HCT116 (cell line): ENCODE data around the gene TMEM175. TPM values are rescaled to one million over a fixed set of nuclear protein-coding genes. Genes with fewer than 3 reads are reported as not detected.

Source experiments
- ATAC-seq: fragments of 200-7000 bp; cut with Tn5 transposase; 2 replicates; pipeline ENCODE4 v1.9.1; 2020; ENCODE audit warnings: mild to moderate bottlenecking, moderate library complexity
- BruUV-seq: library from RNA; stranded (reverse); fragments of 400-500 nt; replicated peaks from 2 replicates; lab custom pipeline; 2021; lab: Mats Ljungman, UMichigan
- CTCF ChIA-PET: fragments of 300-600 bp; sonication (Branson Sonifier 250); formaldehyde crosslinking; loops from one replicate; lab custom pipeline; 2021; ENCODE audit warnings: antibody characterized with exemption; lab: Charles Lee
- POLR2A ChIA-PET: fragments of 300-600, 350-600 bp; sonication (Branson Sonifier 250); formaldehyde crosslinking; loops from one replicate; lab custom pipeline; 2021; ENCODE audit warnings: antibody characterized with exemption; lab: Charles Lee
- RAD21 ChIA-PET, 2 experiments: fragments of 300-600 bp; sonication (Branson Sonifier 250); formaldehyde crosslinking; loops; one replicate each; lab custom pipeline; 2023; ENCODE audit warnings: low total read pairs in 2 of 2; ENCODE audit not compliant: uncharacterized antibody in 2 of 2, unreplicated experiment in 2 of 2, low non-redundant PET in 1 of 2; lab: Charles Lee
- DNase-seq: peaks from one replicate; pipeline ENCODE4 v3.0.0-alpha.2; 2010; ENCODE audit warnings: low read depth, low spot score
- H2AFZ ChIP-seq: fragments of 200-600 bp; shearing (Covaris generic), sonication (generic); 2 replicates; pipeline ENCODE4 v1.6.1; 2017; ENCODE audit warnings: low read depth, mixed run types, mixed read lengths, antibody characterized with exemption, low read length; ENCODE audit not compliant: poor library complexity, severe bottlenecking
- H3K27ac ChIP-seq: 2 replicates; pipeline ENCODE4 v1.5.1; 2012; ENCODE audit warnings: low read depth, low read length
- H3K27me3 ChIP-seq: fragments of 200-600 bp; sonication (generic); 2 replicates; pipeline ENCODE4 v1.6.1; 2016; ENCODE audit warnings: mixed run types, low read length, mixed read lengths; ENCODE audit not compliant: insufficient read depth
- H3K36me3 ChIP-seq, 2 experiments: fragments of 200-500 bp in 1 of 2; fragments of 200-600 bp in 1 of 2; sonication (Bioruptor generic) in 1 of 2; sonication (generic) in 1 of 2; 2 replicates each; pipeline versions ENCODE4 v1.5.1 to v1.6.1; 2014 to 2016; ENCODE audit warnings: low read length in 2 of 2, inconsistent platforms in 1 of 2, mixed read lengths in 1 of 2, mixed run types in 1 of 2; ENCODE audit not compliant: insufficient read depth in 2 of 2, control insufficient read depth in 1 of 2
- H3K4me1 ChIP-seq, 2 experiments: fragments of 200-600 bp in 1 of 2; sonication (generic) in 1 of 2; 2 replicates each; pipeline versions ENCODE4 v1.5.1 to v1.6.1; 2012 to 2017; ENCODE audit warnings: low read length in 2 of 2, inconsistent platforms in 1 of 2, mild to moderate bottlenecking in 1 of 2, mixed read lengths in 1 of 2, mixed run types in 1 of 2, moderate library complexity in 1 of 2; ENCODE audit not compliant: insufficient read depth in 2 of 2, control insufficient read depth in 1 of 2
- H3K4me2 ChIP-seq: fragments of 200-600 bp; sonication (generic); 2 replicates; pipeline ENCODE4 v1.6.1; 2017; ENCODE audit warnings: mixed run types, low read length, mixed read lengths
- H3K4me3 ChIP-seq, 2 experiments: fragments of 200-600 bp in 1 of 2; sonication (generic) in 1 of 2; replicated peaks in 1 of 2; 2 replicates each; pipeline ENCODE4 v1.5.1; 2011 to 2016; ENCODE audit warnings: low read length in 2 of 2, control low read depth in 1 of 2, low read depth in 1 of 2, mild to moderate bottlenecking in 1 of 2, mixed read lengths in 1 of 2, mixed run types in 1 of 2
- H3K79me2 ChIP-seq: fragments of 200-600 bp; sonication (generic); 2 replicates; pipeline ENCODE4 v1.6.1; 2017; ENCODE audit warnings: mild to moderate bottlenecking, mixed run types, low read length, moderate library complexity, mixed read lengths; ENCODE audit not compliant: insufficient read depth
- H3K9ac ChIP-seq: fragments of 200-600 bp; sonication (generic); 2 replicates; pipeline ENCODE4 v1.6.1; 2016; ENCODE audit warnings: low read length, mixed read lengths
- H3K9me2 ChIP-seq: fragments of 200-600 bp; sonication (generic), shearing (Covaris generic); 2 replicates; pipeline ENCODE4 v1.6.1; 2017; ENCODE audit warnings: mixed run types, mild to moderate bottlenecking, moderate library complexity; ENCODE audit not compliant: insufficient read depth
- H3K9me3 ChIP-seq, 2 experiments: fragments of 200-500 bp in 1 of 2; fragments of 200-600 bp in 1 of 2; sonication (Bioruptor generic) in 1 of 2; sonication (generic) in 1 of 2; 2 replicates each; pipeline ENCODE4 v1.6.1; 2014 to 2017; ENCODE audit warnings: low read length in 2 of 2, mixed read lengths in 2 of 2, inconsistent platforms in 1 of 2, low read depth in 1 of 2, mild to moderate bottlenecking in 1 of 2, mixed run types in 1 of 2, moderate library complexity in 1 of 2; ENCODE audit not compliant: control insufficient read depth in 1 of 2, insufficient read depth in 1 of 2
- H4K20me1 ChIP-seq: fragments of 200-600 bp; sonication (generic), shearing (Covaris generic); 2 replicates; pipeline ENCODE4 v1.6.1; 2017; ENCODE audit warnings: mixed run types, mild to moderate bottlenecking, moderate library complexity; ENCODE audit not compliant: insufficient read depth
- ATF3 ChIP-seq: IDR thresholded peaks from 2 replicates; pipeline ENCODE4 v1.6.1; 2012
- CEBPB ChIP-seq: IDR thresholded peaks from 2 replicates; pipeline ENCODE4 v1.6.1; 2012; ENCODE audit warnings: low read depth
- EGR1 ChIP-seq: IDR thresholded peaks from 2 replicates; pipeline ENCODE4 v1.6.1; 2012; ENCODE audit warnings: low read depth
- ELF1 ChIP-seq: IDR thresholded peaks from 2 replicates; pipeline ENCODE4 v1.6.1; 2012; ENCODE audit warnings: low read depth, borderline replicate concordance
- EZH2 ChIP-seq: fragments of 200-600 bp; sonication (generic); IDR thresholded peaks from 2 replicates; pipeline ENCODE4 v1.6.1; 2017; ENCODE audit warnings: antibody characterized with exemption, mixed run types
- EZH2phosphoT487 ChIP-seq: fragments of 200-600 bp; IDR thresholded peaks from 2 replicates; pipeline ENCODE4 v1.6.1; 2018; ENCODE audit warnings: antibody characterized with exemption, borderline replicate concordance
- FOSL1 ChIP-seq: IDR thresholded peaks from 2 replicates; pipeline ENCODE4 v1.6.1; 2012; ENCODE audit warnings: low read depth
- JUND ChIP-seq: IDR thresholded peaks from 2 replicates; pipeline ENCODE4 v1.6.1; 2012
- MAX ChIP-seq: IDR thresholded peaks from 2 replicates; pipeline ENCODE4 v1.6.1; 2012
- POLR2A ChIP-seq: IDR thresholded peaks from 2 replicates; pipeline ENCODE4 v1.7.0; 2011; ENCODE audit warnings: borderline replicate concordance; ENCODE audit not compliant: insufficient read depth, insufficient read length; ENCODE audit errors: extremely low read depth
- POLR2AphosphoS5 ChIP-seq: IDR thresholded peaks from 2 replicates; pipeline ENCODE4 v1.6.1; 2011; ENCODE audit warnings: mild to moderate bottlenecking, low read depth, low read length, moderate library complexity
- REST ChIP-seq: IDR thresholded peaks from 2 replicates; pipeline ENCODE4 v1.6.1; 2012; ENCODE audit warnings: low read depth
- SP1 ChIP-seq: IDR thresholded peaks from 2 replicates; pipeline ENCODE4 v1.6.1; 2012; ENCODE audit warnings: low read depth
- TCF7L2 ChIP-seq: IDR thresholded peaks from 2 replicates; pipeline ENCODE4 v1.7.0; 2011; ENCODE audit warnings: borderline replicate concordance, inconsistent platforms; ENCODE audit not compliant: insufficient read depth, insufficient read length; ENCODE audit errors: extremely low read depth
- YY1 ChIP-seq: IDR thresholded peaks from 2 replicates; pipeline ENCODE4 v1.6.1; 2011; ENCODE audit warnings: low read length, low read depth, moderate library complexity, mild to moderate bottlenecking; ENCODE audit not compliant: insufficient replicate concordance; ENCODE audit errors: extremely low read depth
- ZBTB33 ChIP-seq: IDR thresholded peaks from 2 replicates; pipeline ENCODE4 v1.6.1; 2011; ENCODE audit warnings: mild to moderate bottlenecking, low read length, moderate library complexity; ENCODE audit not compliant: insufficient replicate concordance; ENCODE audit errors: extremely low read depth
- ZNF274 ChIP-seq: fragments of 200-500 bp; sonication (Bioruptor generic); IDR thresholded peaks from 2 replicates; pipeline ENCODE4 v1.6.1; 2014; ENCODE audit warnings: mild to moderate bottlenecking, low read depth, low read length, inconsistent platforms
- intact Hi-C: fragments of 100-400 bp; cut with micrococcal nuclease; formaldehyde crosslinking; loops from 2 replicates; pipeline ENCODE4 v1.10.0; 2022
- total RNA-seq: library from RNA; stranded (reverse); gene quantifications from one replicate; pipeline ENCODE4 v1.2.1, GENCODE V29; 2021; ENCODE audit not compliant: unreplicated experiment

TMEM175 gene
- total RNA-seq, 1 experiment from 2014 or later, result 17.5 TPM

GRCh38 chr4:982291-982690 is 50.0 kb downstream of the TMEM175 start:
- H3K4me2 ChIP-seq, result no peak overlapping the region
- intact Hi-C loops, result loop anchor here (10.0 kb wide), 2 partner anchors 217 to 377 kb away; no protein-coding TSS in a partner anchor
- no peak overlapping the region for H3K9ac ChIP-seq
- no peak for TF ChIP-seq REST
- TF ChIP-seq POLR2AphosphoS5, result no peak
- TF ChIP-seq ZBTB33, result no peak
- no peak for TF ChIP-seq ATF3
- TF ChIP-seq SP1, result no peak
- TF ChIP-seq ZNF274, result no peak
- TF ChIP-seq YY1, result no peak
- TF ChIP-seq TCF7L2, result no peak
- TF ChIP-seq CEBPB, result no peak
- TF ChIP-seq ELF1, result no peak
- TF ChIP-seq FOSL1, result no peak
- no peak for TF ChIP-seq MAX
- no peak for TF ChIP-seq EGR1
- no peak for TF ChIP-seq EZH2phosphoT487
- TF ChIP-seq JUND, result no peak
- no peak for TF ChIP-seq POLR2A
- TF ChIP-seq EZH2, result no peak
- ATAC-seq (no peak), DNase-seq (no peak)
- no TSS peak for BruUV-seq
- POLR2A ChIA-PET, result no interaction called here
- H3K79me2 ChIP-seq, result no peaks in the 10 kb centered on the region
- peaks cover 10 to 30% of the 10 kb centered on the region in 2 experiments for H3K4me1 ChIP-seq
- no peaks in the 10 kb centered on the region for H3K9me3 ChIP-seq
- RAD21 ChIA-PET, result no interaction called here
- no peaks in the 10 kb centered on the region for H3K27me3 ChIP-seq
- H3K9me2 ChIP-seq, result no peaks in the 10 kb centered on the region
- no peaks in the 10 kb centered on the region for H3K36me3 ChIP-seq
- H3K27ac ChIP-seq, result no peak overlapping the region
- no peak overlapping the region for H3K4me3 ChIP-seq
- no peak overlapping the region for H2AFZ ChIP-seq
- CTCF ChIA-PET, result no interaction called here
- H4K20me1 ChIP-seq, result no peaks in the 10 kb centered on the region
